HepG2 (cell line): ENCODE results near the gene P2RY11. TPM values are rescaled to one million over a fixed set of nuclear protein-coding genes. Genes with fewer than 3 reads are reported as not detected.

Experiments used
- ATAC-seq: fragments of 200-7000 bp; cut with Tn5 transposase; 3 replicates; pipeline ENCODE4 v1.9.1; 2020; ENCODE audit warnings: mild to moderate bottlenecking, moderate library complexity
- BruUV-seq: library from RNA; stranded (reverse); fragments of 400-500 nt; replicated peaks from 2 replicates; lab custom pipeline; 2021; lab: Mats Ljungman, UMichigan
- CTCF ChIA-PET: fragments of 300-600 bp; formaldehyde crosslinking; extraction: SDS; loops from one replicate; lab custom pipeline; 2021; ENCODE audit warnings: low total read pairs, inconsistent platforms, low intra/inter-chr PET ratio; lab: Yijun Ruan, JAX
- POLR2A ChIA-PET: fragments of 350-600 bp; sonication (Branson Sonifier 250); formaldehyde crosslinking; loops from one replicate; lab custom pipeline; 2020; ENCODE audit warnings: antibody characterized with exemption, inconsistent platforms; lab: Yijun Ruan, JAX
- DNase-seq: peaks from one replicate; pipeline ENCODE4 v3.0.0-alpha.2; 2015; ENCODE audit warnings: low spot score
- FAIRE-seq: peaks from 3 replicates; lab custom pipeline; 2011; peaks lifted over from hg19 to GRCh38; lab: Jason Lieb, UNC
- H2AFZ ChIP-seq: one replicate; pipeline ENCODE4 v1.6.1; 2011; ENCODE audit warnings: low read length, inconsistent platforms
- H3K27ac ChIP-seq: fragments of 300-600 bp; 3 replicates; pipeline ENCODE4 v1.8.0; 2011; ENCODE audit warnings: mixed run types, mild to moderate bottlenecking, mixed read lengths, low read length, inconsistent platforms; ENCODE audit not compliant: insufficient read depth; ENCODE audit errors: extremely low read length
- H3K27me3 ChIP-seq, 2 experiments: fragments of 200-600 bp in 1 of 2; 2 replicates in 1 of 2; 3 replicates in 1 of 2; pipeline versions ENCODE4 v1.6.0 to v1.8.0; 2011; ENCODE audit warnings: low read length in 2 of 2, mild to moderate bottlenecking in 2 of 2, moderate library complexity in 2 of 2, inconsistent platforms in 1 of 2; ENCODE audit not compliant: insufficient read depth in 2 of 2, control insufficient read depth in 1 of 2
- H3K36me3 ChIP-seq, 2 experiments: fragments of 200-600 bp in 1 of 2; replicated peaks in 1 of 2; 2 replicates in 1 of 2; 3 replicates in 1 of 2; pipeline versions ENCODE4 v1.5.1 to v1.8.0; 2011; ENCODE audit warnings: low read length in 2 of 2, inconsistent platforms in 1 of 2; ENCODE audit not compliant: insufficient read depth in 2 of 2, control insufficient read depth in 1 of 2
- H3K4me1 ChIP-seq: 2 replicates; pipeline ENCODE4 v1.5.1; 2012; ENCODE audit warnings: low read length, inconsistent platforms; ENCODE audit not compliant: insufficient read depth
- H3K4me2 ChIP-seq: 2 replicates; pipeline ENCODE4 v1.6.0; 2011; ENCODE audit warnings: low read depth, low read length, inconsistent platforms
- H3K4me3 ChIP-seq, 3 experiments: fragments of 200-600 bp in 1 of 3; sonication (generic), shearing (Covaris generic) in 1 of 3; replicated peaks in 1 of 3; 2 replicates each; pipeline ENCODE4 v1.5.1; 2011 to 2016; ENCODE audit warnings: low read length in 3 of 3, inconsistent platforms in 2 of 3, low read depth in 2 of 3, mild to moderate bottlenecking in 2 of 3, control low read depth in 1 of 3, mixed read lengths in 1 of 3; ENCODE audit not compliant: insufficient read depth in 1 of 3
- H3K79me2 ChIP-seq: one replicate; pipeline ENCODE4 v1.6.1; 2011; ENCODE audit warnings: low read length, inconsistent platforms; ENCODE audit not compliant: insufficient read depth
- H3K9ac ChIP-seq: 2 replicates; pipeline ENCODE4 v1.6.0; 2011; ENCODE audit warnings: mild to moderate bottlenecking, low read depth, low read length, inconsistent platforms; ENCODE audit not compliant: insufficient read depth
- H3K9me3 ChIP-seq: 2 replicates; pipeline ENCODE4 v1.5.1; 2012; ENCODE audit warnings: mild to moderate bottlenecking, low read length
- H4K20me1 ChIP-seq: 2 replicates; pipeline ENCODE4 v1.6.0; 2011; ENCODE audit warnings: inconsistent platforms, mild to moderate bottlenecking, low read length, moderate library complexity; ENCODE audit not compliant: insufficient read depth
- CAMTA2 ChIP-seq: sonication (generic); formaldehyde crosslinking; IDR thresholded peaks from 2 replicates; pipeline ENCODE4 v1.4.0; 2020; ENCODE audit warnings: mild to moderate bottlenecking, missing genetic modification reagents, borderline replicate concordance
- CBX5 ChIP-seq: sonication (generic); formaldehyde crosslinking; IDR thresholded peaks from 2 replicates; pipeline ENCODE4 v1.4.0; 2020; ENCODE audit warnings: missing genetic modification reagents, borderline replicate concordance
- FIP1L1 ChIP-seq: fragments of 200-400 bp; formaldehyde crosslinking; IDR thresholded peaks from 2 replicates; pipeline ENCODE4 v1.6.1; 2018; ENCODE audit warnings: low read depth, mild to moderate bottlenecking, low read length, moderate library complexity, borderline replicate concordance; ENCODE audit not compliant: insufficient read depth
- KLF16 ChIP-seq, 2 experiments: sonication (generic) in 1 of 2; formaldehyde crosslinking in 1 of 2; IDR thresholded peaks; 2 replicates each; pipeline versions ENCODE4 v1.6.1 to v1.8.0; 2016 to 2023; ENCODE audit warnings: missing genetic modification reagents in 2 of 2, missing compliant biosample characterization in 1 of 2
- NFE2 ChIP-seq: sonication (generic); formaldehyde crosslinking; IDR thresholded peaks from 2 replicates; pipeline ENCODE4 v1.4.0; 2020; ENCODE audit warnings: missing genetic modification reagents
- NR1H2 ChIP-seq: sonication (generic); formaldehyde crosslinking; IDR thresholded peaks from 2 replicates; pipeline ENCODE4 v1.8.1; 2022; ENCODE audit warnings: low read depth, missing genetic modification reagents, borderline replicate concordance
- NR2C2 ChIP-seq: sonication (generic); formaldehyde crosslinking; IDR thresholded peaks from 2 replicates; pipeline ENCODE4 v1.4.0; 2020; ENCODE audit warnings: missing genetic modification reagents, mild to moderate bottlenecking, moderate library complexity, borderline replicate concordance
- PAWR ChIP-seq: sonication (generic); formaldehyde crosslinking; IDR thresholded peaks from 2 replicates; pipeline ENCODE4 v1.4.0; 2020; ENCODE audit warnings: missing genetic modification reagents, mild to moderate bottlenecking, borderline replicate concordance
- RARG ChIP-seq: sonication (generic); formaldehyde crosslinking; IDR thresholded peaks from 2 replicates; pipeline ENCODE4 v1.4.0; 2020; ENCODE audit warnings: low read depth, mild to moderate bottlenecking, missing genetic modification reagents
- SETDB1 ChIP-seq: sonication (generic); formaldehyde crosslinking; IDR thresholded peaks from 2 replicates; pipeline ENCODE4 v1.5.1; 2020; ENCODE audit warnings: missing genetic modification reagents, mild to moderate bottlenecking, borderline replicate concordance
- SRSF9 ChIP-seq: fragments of 200-400 bp; formaldehyde crosslinking; IDR thresholded peaks from 2 replicates; pipeline ENCODE4 v1.6.1; 2018; ENCODE audit warnings: borderline replicate concordance, mild to moderate bottlenecking, low read depth, low read length; ENCODE audit not compliant: insufficient read depth, poor library complexity, severe bottlenecking
- STAG1 ChIP-seq: sonication (generic); formaldehyde crosslinking; IDR thresholded peaks from 2 replicates; pipeline ENCODE4 v1.4.0; 2020; ENCODE audit warnings: missing genetic modification reagents
- ZFP37 ChIP-seq: sonication (generic); formaldehyde crosslinking; IDR thresholded peaks from 2 replicates; pipeline ENCODE4 v1.4.0; 2020; ENCODE audit warnings: missing genetic modification reagents, borderline replicate concordance
- ZFX ChIP-seq: sonication (generic); formaldehyde crosslinking; IDR thresholded peaks from 2 replicates; pipeline ENCODE4 v1.4.0; 2020; ENCODE audit warnings: mild to moderate bottlenecking, low read depth, missing genetic modification reagents, moderate library complexity
- ZNF558 ChIP-seq: sonication (generic); formaldehyde crosslinking; IDR thresholded peaks from 2 replicates; pipeline ENCODE4 v1.9.0; 2022; ENCODE audit warnings: mild to moderate bottlenecking, missing genetic modification reagents, borderline replicate concordance
- ZNF850 ChIP-seq: sonication (generic); formaldehyde crosslinking; conservative IDR thresholded peaks from 2 replicates; pipeline ENCODE4 v1.9.0; 2021; ENCODE audit warnings: mild to moderate bottlenecking, missing genetic modification reagents
- WGBS: methylation state at CpG from one replicate; pipeline ENCODE4 v1.1.6; 2017; ENCODE audit warnings: low lambda C conversion rate; 5-methylcytosine and 5-hydroxymethylcytosine counted together
- in situ Hi-C: cut with HindIII; loops from 2 replicates; pipeline ENCODE4 v1.10.0; 2017; ENCODE audit warnings: low pct_unique_long_range_greater_than_20kb; ENCODE audit not compliant: extremely low pct_ligation_motif_present
- intact Hi-C: fragments of 100-400 bp; cut with micrococcal nuclease; formaldehyde crosslinking; loops from one replicate; pipeline ENCODE4 v1.10.0; 2022; ENCODE audit not compliant: unreplicated experiment
- polyA plus RNA-seq, 8 experiments: library from polyadenylated mRNA; depleted of rRNA in 3 of 8; stranded (reverse) in 7 of 8; unstranded in 1 of 8; fragments of >200 nt; fragmentation: Illumina TruSeq in 4 of 8; extraction: Trizol in 4 of 8; gene quantifications; 2 replicates each; pipeline versions ENCODE4 v1.2.1 to v1.2.3, GENCODE V29; 2011 to 2016; ENCODE audit warnings: low read depth in 4 of 8, missing spikeins in 1 of 8, mixed read lengths in 1 of 8; ENCODE audit not compliant: insufficient read depth in 1 of 8
- total RNA-seq, 5 experiments: library from RNA; depleted of rRNA; stranded (reverse); fragments of >200 nt; fragmentation: Illumina TruSeq; extraction: Trizol; gene quantifications; 2 replicates each; pipeline ENCODE4 v1.2.3, GENCODE V29; 2016; ENCODE audit warnings: low read depth in 1 of 5
- TF ChIP-seq, protein P1 (sequence below): sonication (generic); formaldehyde crosslinking; IDR thresholded peaks from 2 replicates; pipeline ENCODE4 v1.4.0; 2020; ENCODE audit warnings: missing genetic modification reagents
- TF ChIP-seq, protein P2 (sequence below): sonication (generic); formaldehyde crosslinking; IDR thresholded peaks from 2 replicates; pipeline ENCODE4 v1.5.0; 2020; ENCODE audit warnings: mild to moderate bottlenecking, missing genetic modification reagents, moderate library complexity

The P2RY11 gene
- total and polyA plus RNA-seq, 2 of the 13 experiments (the other 11 are each of a cell fraction or from before 2014, with no cell fraction given) = 4.0 to 7.8 TPM

DNA sequence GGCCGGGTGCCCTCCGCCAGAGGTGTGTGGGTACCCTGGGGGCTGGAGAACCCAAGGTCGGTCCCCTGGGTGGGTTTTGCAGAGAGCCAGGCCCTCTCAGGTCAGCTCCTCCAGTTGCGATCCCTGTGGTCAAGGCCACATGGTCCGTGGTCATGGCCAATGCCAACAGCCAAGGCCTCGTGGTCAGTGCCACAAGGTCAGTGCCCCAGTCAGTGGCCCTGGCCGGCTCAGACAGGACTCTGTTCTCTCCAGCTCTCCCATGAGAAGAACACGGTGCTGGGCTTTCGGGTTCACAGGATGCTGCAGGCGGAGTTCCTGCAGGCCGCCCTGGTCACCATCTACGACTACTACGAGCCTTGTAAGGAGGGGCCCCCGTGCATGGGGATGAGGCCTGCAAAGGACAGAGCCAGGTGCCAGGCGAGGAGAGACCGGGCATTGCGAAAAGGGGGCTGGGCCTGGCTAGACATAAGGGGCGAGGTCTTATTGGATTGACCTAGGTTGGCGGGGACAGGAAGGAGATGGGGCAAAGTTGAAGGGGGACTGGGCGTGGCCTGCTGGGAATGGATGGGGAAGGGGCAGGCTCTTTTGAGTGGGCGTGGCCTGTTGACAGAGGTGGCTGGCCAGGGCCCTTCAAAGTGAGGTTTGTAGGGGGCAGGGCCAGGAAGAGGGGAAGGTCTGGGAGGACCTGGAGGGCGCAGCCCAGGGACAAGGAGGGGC, 40.6 kb upstream of the P2RY11 start (continued):
- TF ChIP-seq PAWR (no peak), SRSF9 (no peak), FIP1L1 (no peak), ZFP37 (no peak), ZFX (CRISPR knock-in tag) (no peak), ZNF558 (CRISPR knock-in tag) (no peak), ZNF850 (CRISPR knock-in tag) (no peak), NR1H2 (CRISPR knock-in tag) (no peak)

DNA sequence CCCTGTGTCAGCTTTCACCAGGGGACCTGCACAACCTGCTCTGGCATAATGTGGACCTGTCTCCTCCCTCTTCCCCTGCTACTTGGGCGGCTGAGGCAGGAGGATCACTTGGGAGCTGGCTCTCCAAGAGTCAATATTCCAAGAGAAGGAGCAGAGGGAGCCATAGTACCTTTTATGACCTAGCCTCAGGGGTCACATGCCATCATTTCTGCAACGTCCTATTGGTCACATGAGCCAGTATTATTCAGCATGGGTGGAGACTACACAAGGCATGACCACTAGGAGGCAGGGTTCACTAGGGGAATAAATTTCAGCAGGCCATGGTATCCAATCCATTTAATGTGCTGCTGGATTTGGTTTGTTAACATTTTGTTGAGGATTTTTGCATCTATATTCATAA, 37.3 kb upstream of the P2RY11 start:
- no peak overlapping the region for H3K9ac ChIP-seq
- no peaks in the 10 kb centered on the region for H3K36me3 ChIP-seq
- H3K4me1 ChIP-seq = peaks cover 28% of the 10 kb centered on the region
- CTCF ChIA-PET = no interaction called here
- DNase-seq (peak; percentile 60), FAIRE-seq (peak; percentile 4), ATAC-seq (peak; percentile 49)
- H3K9me3 ChIP-seq = peaks cover 9% of the 10 kb centered on the region
- H3K79me2 ChIP-seq = no peaks in the 10 kb centered on the region
- H3K4me3 ChIP-seq = no peak overlapping the region
- in situ Hi-C loops = no loop called here
- POLR2A ChIA-PET = no interaction called here
- H3K4me2 ChIP-seq = no peak overlapping the region
- intact Hi-C loops = no loop called here
- no peaks in the 10 kb centered on the region for H4K20me1 ChIP-seq
- WGBS = 6% methylated on average over 2 of the region's 2 CpGs
- no peak overlapping the region for H2AFZ ChIP-seq
- H3K27me3 ChIP-seq = peaks cover 2% of the 10 kb centered on the region in 2 experiments; a peak in 3 of 5 replicates
- H3K27ac ChIP-seq = no peak overlapping the region
- no TSS peak for BruUV-seq
- no peak for TF ChIP-seq KLF16 (CRISPR knock-in tag; IDR thresholded peaks at IDR 0.05)
- TF ChIP-seq SETDB1 (CRISPR knock-in tag) = peak; percentile 85
- TF ChIP-seq, protein P1, sequence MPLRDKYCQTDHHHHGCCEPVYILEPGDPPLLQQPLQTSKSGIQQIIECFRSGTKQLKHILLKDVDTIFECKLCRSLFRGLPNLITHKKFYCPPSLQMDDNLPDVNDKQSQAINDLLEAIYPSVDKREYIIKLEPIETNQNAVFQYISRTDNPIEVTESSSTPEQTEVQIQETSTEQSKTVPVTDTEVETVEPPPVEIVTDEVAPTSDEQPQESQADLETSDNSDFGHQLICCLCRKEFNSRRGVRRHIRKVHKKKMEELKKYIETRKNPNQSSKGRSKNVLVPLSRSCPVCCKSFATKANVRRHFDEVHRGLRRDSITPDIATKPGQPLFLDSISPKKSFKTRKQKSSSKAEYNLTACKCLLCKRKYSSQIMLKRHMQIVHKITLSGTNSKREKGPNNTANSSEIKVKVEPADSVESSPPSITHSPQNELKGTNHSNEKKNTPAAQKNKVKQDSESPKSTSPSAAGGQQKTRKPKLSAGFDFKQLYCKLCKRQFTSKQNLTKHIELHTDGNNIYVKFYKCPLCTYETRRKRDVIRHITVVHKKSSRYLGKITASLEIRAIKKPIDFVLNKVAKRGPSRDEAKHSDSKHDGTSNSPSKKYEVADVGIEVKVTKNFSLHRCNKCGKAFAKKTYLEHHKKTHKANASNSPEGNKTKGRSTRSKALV = no peak
- TF ChIP-seq CAMTA2 (CRISPR knock-in tag) = no peak
- TF ChIP-seq, protein P2, sequence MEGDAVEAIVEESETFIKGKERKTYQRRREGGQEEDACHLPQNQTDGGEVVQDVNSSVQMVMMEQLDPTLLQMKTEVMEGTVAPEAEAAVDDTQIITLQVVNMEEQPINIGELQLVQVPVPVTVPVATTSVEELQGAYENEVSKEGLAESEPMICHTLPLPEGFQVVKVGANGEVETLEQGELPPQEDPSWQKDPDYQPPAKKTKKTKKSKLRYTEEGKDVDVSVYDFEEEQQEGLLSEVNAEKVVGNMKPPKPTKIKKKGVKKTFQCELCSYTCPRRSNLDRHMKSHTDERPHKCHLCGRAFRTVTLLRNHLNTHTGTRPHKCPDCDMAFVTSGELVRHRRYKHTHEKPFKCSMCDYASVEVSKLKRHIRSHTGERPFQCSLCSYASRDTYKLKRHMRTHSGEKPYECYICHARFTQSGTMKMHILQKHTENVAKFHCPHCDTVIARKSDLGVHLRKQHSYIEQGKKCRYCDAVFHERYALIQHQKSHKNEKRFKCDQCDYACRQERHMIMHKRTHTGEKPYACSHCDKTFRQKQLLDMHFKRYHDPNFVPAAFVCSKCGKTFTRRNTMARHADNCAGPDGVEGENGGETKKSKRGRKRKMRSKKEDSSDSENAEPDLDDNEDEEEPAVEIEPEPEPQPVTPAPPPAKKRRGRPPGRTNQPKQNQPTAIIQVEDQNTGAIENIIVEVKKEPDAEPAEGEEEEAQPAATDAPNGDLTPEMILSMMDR = peak; percentile 79
- TF ChIP-seq NFE2 (CRISPR knock-in tag) = no peak
- TF ChIP-seq STAG1 (CRISPR knock-in tag) = peak; percentile 63
- TF ChIP-seq NR2C2 (CRISPR knock-in tag) = 0 out of 2 replicates have a peak, but pooled peaks have one; percentile 22
- no peak for TF ChIP-seq RARG (CRISPR knock-in tag)
- TF ChIP-seq CBX5 (CRISPR knock-in tag) = peak; percentile 52; the same call in 1 of the 2 replicates
